Pancreas (tissue), 10 donors: ENCODE data around the gene ZNF747. TPM values are rescaled to one million over a fixed set of nuclear protein-coding genes. Genes with fewer than 3 reads are reported as not detected.

ENCODE experiments used
- ATAC-seq, 4 donors: fragments of 200-7000 bp; cut with Tn5 transposase; one replicate each; pipeline versions ENCODE4 v1.8.0 to v1.9.1; 2020; ENCODE audit warnings: mild to moderate bottlenecking in 4 of 4, moderate library complexity in 4 of 4
- DNase-seq, 6 donors: peaks; one replicate each; pipeline ENCODE4 v3.0.0-alpha.2; 2020
- FAIRE-seq: peaks from 2 replicates; lab custom pipeline; 2012; peaks lifted over from hg19 to GRCh38; lab: Jason Lieb, UNC
- H3K27ac ChIP-seq, 4 donors: fragments of 200-600 bp; sonication (generic); 1 replicate in 3 of 4; 2 replicates in 1 of 4; pipeline versions ENCODE4 v1.5.0 to v1.8.0; 2020
- H3K27me3 ChIP-seq, 4 donors: fragments of 200-600 bp; one replicate each; pipeline ENCODE4 v1.8.0; 2021
- H3K36me3 ChIP-seq, 3 donors: fragments of 200-600 bp; sonication (generic) in 1 of 3; one replicate each; pipeline versions ENCODE4 v1.5.0 to v1.8.0; 2020 to 2021
- H3K4me1 ChIP-seq, 3 donors: fragments of 200-600 bp; one replicate each; pipeline ENCODE4 v1.8.0; 2021
- H3K4me3 ChIP-seq, 4 donors: fragments of 200-600 bp; sonication (generic) in 2 of 4; one replicate each; pipeline versions ENCODE4 v1.5.0 to v1.8.0; 2020 to 2021
- H3K9me3 ChIP-seq, 4 donors: fragments of 200-600 bp; one replicate each; pipeline ENCODE4 v1.8.0; 2021
- CTCF ChIP-seq, 4 donors: fragments of 200-600 bp; sonication (generic) in 3 of 4; IDR thresholded peaks; one replicate each; pipeline versions ENCODE4 v1.5.0 to v1.8.0; 2021; ENCODE audit warnings: antibody characterized with exemption in 4 of 4
- WGBS, 2 donors: extraction: QIAGEN DNeasy Blood & Tissue Kit; methylation state at CpG; one replicate each; pipeline ENCODE4 v1.1.7; 2013; 5-methylcytosine and 5-hydroxymethylcytosine counted together
- intact Hi-C, 3 donors: fragments of 100-400 bp; cut with DNase I; formaldehyde crosslinking; loops; one replicate each; pipeline versions ENCODE4 v1.11.1 to v1.14.2; 2022
- polyA plus RNA-seq, 2 donors: library from polyadenylated mRNA; stranded (reverse); fragments of 200-250 nt; gene quantifications; one replicate each; pipeline ENCODE4 v1.2.3, GENCODE V29; 2013
- total RNA-seq, 6 donors: library from RNA; stranded (reverse); fragmentation: NEBNext Ultra II Directional in 4 of 6; extraction: Animal tissue kit (Norgen Biotek cat#: 25700) in 4 of 6; gene quantifications; one replicate each; pipeline versions ENCODE4 v1.2.1 to v1.2.4, GENCODE V29; 2021 to 2023
- donor health status: healthy with polysubstance abuse.
- donor health status: DM: no; HTN: no; CAD: no; lungs with moderate emphysema.
- donor health status: DM: no; HTN: no; CAD: no.
- donor health status: control.
- donor health status: control.
- donor health status: Bipolar disorder and iron deficiency.
- donor health status: DM: yes; HTN: yes; CAD: no.
- donor health status: DM: no; HTN: no; CAD: no.
- donor health status: DM: no; HTN: no; CAD: no.
- donor health status: DM: yes; HTN: yes; CAD: no.

Gene ZNF747
- 1 to 10 TPM; 2.7 to 6.0 (median 4.5) TPM for total RNA-seq
- polyA plus RNA-seq, result 1 to 10 TPM; 5.5 to 6.9 TPM

GRCh38 chr16:30534368-30535105, at the start of gene ZNF747:
Gene ZNF747 (minus strand): TSS chr16:30534858. CDS start chr16:30534679, 179 bp downstream.
- H3K27ac ChIP-seq, result peak within 1 kb of the TSS; percentile 91 to 95 (median 95)
- peaks cover 7 to 9% (median 8%) of the 10 kb centered on the region in 3 donors for H3K4me1 ChIP-seq
- no peak for TF ChIP-seq CTCF (IDR thresholded peaks at IDR 0.05)
- intact Hi-C loops, result no loop called here
- H3K36me3 ChIP-seq, result peaks cover 0 to 7% (median 0%) of the 10 kb centered on the region in 3 donors
- FAIRE-seq, result no peak
- peak within 1 kb of the TSS; percentile 53 to 79 (median 69) for H3K4me3 ChIP-seq
- WGBS, 2 donors, result 0 to 1% methylated on average over 63 to 70 of the region's 70 CpGs
- no peaks in the 10 kb centered on the region for H3K27me3 ChIP-seq
- H3K9me3 ChIP-seq, result no peaks in the 10 kb centered on the region
- peak; percentile 91 to 97 (median 94) for DNase-seq
- peak; percentile 90 to 95 (median 92) for ATAC-seq

GRCh38 chr16:30582611-30583340, 48.1 kb upstream of the ZNF747 start:
- Histone ChIP-seq H3K4me3 (no peak overlapping the region), H3K27ac (no peak overlapping the region), H3K9me3 (no peaks in the 10 kb centered on the region), H3K36me3 (peaks cover 0 to 8% (median 0%) of the 10 kb centered on the region in 3 donors), H3K4me1 (peaks cover 0 to 4% (median 0%) of the 10 kb centered on the region in 3 donors), H3K27me3 (no peaks in the 10 kb centered on the region)
- 95% methylated on average over 48 of the region's 48 CpGs for WGBS, 2 donors
- ATAC-seq (no peak), DNase-seq (peak in 1 of 6 donors; percentile 64), FAIRE-seq (no peak)
- no peak for TF ChIP-seq CTCF (IDR thresholded peaks at IDR 0.05)
- intact Hi-C loops, result no loop called here

GRCh38 chr16:30581457-30581856, 46.8 kb upstream of the ZNF747 start:
- intact Hi-C loops, result no loop called here
- no peak for TF ChIP-seq CTCF (IDR thresholded peaks at IDR 0.05)
- Histone ChIP-seq H3K4me3 (no peak overlapping the region), H3K36me3 (peaks cover 0 to 8% (median 0%) of the 10 kb centered on the region in 3 donors), H3K4me1 (peaks cover 0 to 4% (median 0%) of the 10 kb centered on the region in 3 donors), H3K27ac (no peak overlapping the region), H3K9me3 (no peaks in the 10 kb centered on the region), H3K27me3 (no peaks in the 10 kb centered on the region)
- ATAC-seq, result no peak
- no peak for FAIRE-seq
- no peak for DNase-seq
- 77 to 84% methylated on average over 7 of the region's 7 CpGs for WGBS, 2 donors

DNA sequence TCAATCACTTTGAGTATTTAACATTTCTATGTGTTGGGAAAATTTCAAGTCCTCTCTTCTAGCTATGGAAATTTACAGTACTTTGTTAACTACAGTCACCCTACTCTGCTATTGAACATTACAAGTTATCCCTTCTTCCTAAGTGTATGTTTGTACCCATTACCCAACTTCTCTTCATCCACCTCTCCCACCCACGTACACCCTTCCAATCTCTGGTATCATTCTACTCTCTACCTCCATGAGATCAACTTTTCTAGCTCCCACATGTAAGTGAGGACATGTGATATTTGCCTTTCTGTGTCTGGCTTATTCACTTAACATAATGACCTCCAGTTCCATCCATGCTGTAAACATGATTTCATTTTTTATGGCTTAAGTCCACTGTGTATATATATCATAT, 40.0 kb upstream of the ZNF747 start:
- no peaks in the 10 kb centered on the region for H3K9me3 ChIP-seq
- no peaks in the 10 kb centered on the region for H3K36me3 ChIP-seq
- no peak overlapping the region for H3K27ac ChIP-seq
- FAIRE-seq (no peak), ATAC-seq (no peak), DNase-seq (no peak)
- intact Hi-C loops, result no loop called here
- 38 to 49% methylated on average over 1 of the region's 1 CpG for WGBS, 2 donors
- TF ChIP-seq CTCF (IDR thresholded peaks at IDR 0.05), result no peak
- H3K4me1 ChIP-seq, result peaks cover 0 to 12% (median 11%) of the 10 kb centered on the region in 3 donors
- no peaks in the 10 kb centered on the region for H3K27me3 ChIP-seq
- H3K4me3 ChIP-seq, result no peak overlapping the region
